Spinal cord (tissue), 10 donors: ENCODE data around the gene RPS26. TPM values are rescaled to one million over a fixed set of nuclear protein-coding genes. Genes with fewer than 3 reads are reported as not detected.
"Not testable (repeated sequence)": the region's sequence is repeated elsewhere in the genome, so short reads cannot be mapped to it uniquely, and the experiment has no call there.

Source experiments
- DNase-seq, 6 donors: peaks; one replicate each; pipeline versions ENCODE4 v3.0.0 to v3.0.0-alpha.2; 2013 to 2015; ENCODE audit warnings: low spot score in 6 of 6, low read depth in 4 of 6
- H3K27ac ChIP-seq: one replicate; pipeline ENCODE4 v1.5.1; 2013; ENCODE audit warnings: low read depth, low read length, control low read depth
- H3K27me3 ChIP-seq: one replicate; pipeline ENCODE4 v1.6.1; 2013; ENCODE audit warnings: low read length; ENCODE audit not compliant: control insufficient read depth, insufficient read depth
- H3K36me3 ChIP-seq: one replicate; pipeline ENCODE4 v1.6.1; 2013; ENCODE audit warnings: low read length; ENCODE audit not compliant: control insufficient read depth, insufficient read depth
- H3K4me1 ChIP-seq: one replicate; pipeline ENCODE4 v1.6.1; 2013; ENCODE audit warnings: low read length; ENCODE audit not compliant: control insufficient read depth, insufficient read depth
- H3K4me3 ChIP-seq: one replicate; pipeline ENCODE4 v1.5.1; 2013; ENCODE audit warnings: low read depth, low read length, control low read depth
- H3K9me3 ChIP-seq: one replicate; pipeline ENCODE4 v1.6.1; 2013; ENCODE audit warnings: low read length; ENCODE audit not compliant: control insufficient read depth, insufficient read depth
- WGBS: methylation state at CpG from one replicate; pipeline ENCODE4 v1.1.5; 2013; ENCODE audit warnings: missing lambda C conversion rate; ENCODE audit not compliant: insufficient coverage; 5-methylcytosine and 5-hydroxymethylcytosine counted together
- polyA plus RNA-seq, 2 donors: library from polyadenylated mRNA; unstranded; fragments of 120-200 nt; gene quantifications; one replicate each; pipeline ENCODE4 v1.2.1, GENCODE V29; 2013; ENCODE audit not compliant: insufficient read length in 2 of 2
- total RNA-seq, 2 donors: library from RNA; depleted of rRNA in 1 of 2; stranded (reverse); fragments of 120-200 nt in 1 of 2; fragments of >200 nt in 1 of 2; gene quantifications; one replicate each; pipeline versions ENCODE4 v1.2.3 to v1.2.4, GENCODE V29; 2013 to 2014
- donor health status: healthy.

RPS26 gene
- total and polyA plus RNA-seq, 4 donors: 97.6 to 270 (median 163) TPM

DNA sequence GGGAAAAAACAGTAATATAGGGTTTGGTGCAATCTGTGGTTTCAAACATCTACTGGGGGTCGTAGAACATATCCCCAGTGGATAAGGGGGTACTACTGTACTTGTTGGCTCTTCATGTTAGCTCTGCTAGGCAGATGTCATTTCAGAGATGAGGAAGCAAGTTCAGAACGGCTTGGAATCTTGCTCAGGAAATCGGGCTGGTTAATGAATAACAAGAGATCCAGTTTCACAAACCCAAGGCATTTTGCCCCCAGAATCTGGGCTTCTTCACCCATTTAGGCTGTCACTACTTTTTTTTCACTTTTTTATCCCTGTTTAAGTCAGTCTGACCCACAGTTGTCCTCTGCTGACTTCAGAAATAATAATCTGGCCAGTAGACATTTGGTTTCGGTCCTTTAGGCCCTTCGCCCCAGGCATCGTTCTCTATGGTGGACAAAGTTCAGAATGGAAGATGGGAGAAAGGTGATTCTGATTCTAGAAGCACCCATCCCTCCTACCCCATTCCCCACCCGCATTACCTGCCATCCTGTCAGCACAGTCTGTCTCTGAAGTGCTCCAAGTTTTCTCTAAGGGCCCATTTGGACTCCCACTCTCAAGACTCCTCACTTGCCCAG lies 40.1 kb upstream of the RPS26 start:
- no peak for DNase-seq
- Histone ChIP-seq H3K9me3 (no peaks in the 10 kb centered on the region), H3K4me3 (no peak overlapping the region), H3K4me1 (peaks cover 12% of the 10 kb centered on the region), H3K27me3 (no peaks in the 10 kb centered on the region), H3K27ac (no peak overlapping the region), H3K36me3 (peaks cover 51% of the 10 kb centered on the region)
- WGBS: 86% methylated on average over 5 of the region's 7 CpGs

DNA sequence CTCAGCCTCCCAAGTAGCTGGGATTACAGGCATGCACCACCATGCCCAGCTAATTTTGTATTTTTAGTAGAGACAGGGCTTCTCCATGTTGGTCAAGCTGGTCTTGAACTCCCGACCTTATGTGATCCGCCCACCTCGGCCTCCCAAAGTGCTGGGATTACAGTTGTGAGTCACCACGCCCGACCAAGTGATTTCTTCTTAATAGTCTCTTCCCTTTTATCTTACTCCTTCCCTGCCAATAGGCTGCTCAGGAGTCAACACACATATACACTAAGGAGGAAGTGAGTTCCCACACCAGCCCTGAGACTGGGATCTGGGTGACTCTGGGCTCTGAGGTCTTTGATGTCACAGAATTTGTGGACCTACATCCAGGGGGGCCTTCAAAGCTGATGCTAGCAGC lies 38.3 kb upstream of the RPS26 start:
- not testable (repeated sequence) for H3K27me3 ChIP-seq, H3K9me3 ChIP-seq, DNase-seq, H3K27ac ChIP-seq, H3K4me3 ChIP-seq
- 92% methylated on average over 5 of the region's 5 CpGs for WGBS
- peaks cover 51% of the 10 kb centered on the region for H3K36me3 ChIP-seq
- peaks cover 18% of the 10 kb centered on the region for H3K4me1 ChIP-seq

DNA sequence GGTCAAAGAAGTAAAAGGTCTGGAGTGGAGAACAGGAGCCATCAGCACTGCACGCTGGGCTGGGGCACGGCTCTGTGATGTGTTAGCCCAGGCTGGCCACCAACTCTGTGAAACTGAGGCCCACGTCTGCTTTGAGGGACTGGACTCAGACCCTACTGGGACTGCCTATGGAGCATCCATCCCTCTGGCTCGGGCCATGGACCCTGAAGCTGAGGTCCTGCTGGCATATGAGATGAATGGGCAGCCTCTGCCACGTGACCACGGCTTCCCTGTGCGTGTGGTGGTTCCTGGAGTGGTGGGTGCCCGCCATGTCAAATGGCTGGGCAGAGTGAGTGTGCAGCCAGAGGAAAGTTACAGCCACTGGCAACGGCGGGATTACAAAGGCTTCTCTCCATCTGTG lies 37.5 kb upstream of the RPS26 start:
- no peak overlapping the region for H3K27ac ChIP-seq
- H3K4me1 ChIP-seq: peaks cover 15% of the 10 kb centered on the region
- WGBS: 95% methylated on average over 10 of the region's 10 CpGs
- H3K9me3 ChIP-seq: no peaks in the 10 kb centered on the region
- no peak for DNase-seq
- peaks cover 46% of the 10 kb centered on the region for H3K36me3 ChIP-seq
- no peaks in the 10 kb centered on the region for H3K27me3 ChIP-seq
- H3K4me3 ChIP-seq: no peak overlapping the region

DNA sequence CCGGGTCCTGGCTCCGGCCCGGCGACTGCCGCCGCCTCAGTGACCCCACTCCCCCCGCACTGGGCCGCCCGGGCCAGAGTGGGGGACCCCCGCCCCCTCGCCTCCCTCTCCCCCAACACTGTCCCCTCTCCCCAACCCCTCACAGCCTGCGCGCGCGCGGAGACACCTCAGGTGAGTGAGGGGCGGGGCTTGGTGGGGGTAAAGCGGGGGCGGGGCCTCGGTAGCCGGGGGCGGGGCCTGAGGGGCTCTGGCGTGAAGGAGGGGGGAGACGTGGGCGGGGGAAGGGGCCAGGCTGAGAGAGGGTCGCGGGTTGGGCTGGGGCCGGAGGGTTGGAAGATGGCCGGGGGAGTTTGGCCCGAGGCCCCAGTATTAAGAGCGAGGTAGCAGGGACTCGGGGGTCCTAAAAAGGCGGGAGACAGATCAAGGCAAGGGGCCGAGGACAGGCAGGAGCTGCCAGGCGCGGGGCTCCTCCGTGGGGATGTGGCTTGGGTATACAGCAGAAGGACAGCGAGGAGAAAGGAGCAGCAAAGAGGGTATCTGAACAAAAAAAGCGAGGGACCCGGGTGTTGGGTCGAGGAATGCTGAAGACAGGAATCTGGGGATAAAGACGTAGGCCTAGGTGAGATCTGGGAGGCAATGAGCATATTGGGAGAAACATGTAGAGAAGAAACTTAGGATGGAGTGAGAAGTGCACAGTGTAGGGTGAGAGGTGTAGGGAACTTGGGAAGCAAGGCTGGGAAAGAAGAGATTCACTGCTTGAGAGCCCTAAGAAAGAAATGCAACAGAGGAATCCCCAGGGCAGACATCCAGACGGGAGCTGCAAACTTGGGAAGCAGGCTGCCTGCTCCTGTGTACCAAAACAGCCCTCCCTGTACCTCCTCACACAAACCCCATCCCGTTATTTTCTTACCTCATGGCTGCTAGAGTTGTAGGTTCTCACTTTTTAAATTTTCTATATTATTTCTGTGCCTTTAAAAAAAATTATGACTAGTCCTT lies 33.9 kb upstream of the RPS26 start:
- peaks cover 25% of the 10 kb centered on the region for H3K36me3 ChIP-seq
- peak in 4 of 6 donors; percentile 33 to 94 (median 72) for DNase-seq
- peak overlapping the region; percentile 87 for H3K27ac ChIP-seq
- peak overlapping the region; percentile 66 for H3K4me3 ChIP-seq
- H3K4me1 ChIP-seq: peaks cover 15% of the 10 kb centered on the region
- WGBS: under 1% methylated on average over 28 of the region's 44 CpGs
- no peaks in the 10 kb centered on the region for H3K27me3 ChIP-seq
- H3K9me3 ChIP-seq: no peaks in the 10 kb centered on the region

DNA sequence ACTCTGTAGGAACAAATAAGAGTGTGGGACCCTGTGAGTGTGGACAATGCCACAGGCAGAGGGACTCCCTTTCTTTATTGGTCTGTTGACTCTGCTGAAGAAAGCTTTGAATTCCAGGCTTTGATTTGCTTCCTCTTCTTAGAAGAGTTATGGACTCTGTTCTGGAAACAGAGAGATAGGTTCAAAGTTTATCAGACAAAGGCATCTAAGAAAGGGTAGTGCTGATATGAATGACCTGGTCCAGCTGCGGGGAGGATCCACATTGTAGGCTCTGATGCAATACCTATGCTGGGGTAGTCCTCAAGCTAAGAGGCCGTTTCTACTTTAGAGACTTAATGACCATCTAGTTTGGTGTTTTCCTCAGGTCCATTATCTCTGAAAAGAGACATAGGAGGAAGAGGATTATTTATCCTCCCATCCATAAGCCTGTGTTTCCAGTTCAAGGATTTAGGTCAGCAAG lies 31.6 kb upstream of the RPS26 start:
- H3K4me1 ChIP-seq: peaks cover 18% of the 10 kb centered on the region
- no peak overlapping the region for H3K27ac ChIP-seq
- H3K9me3 ChIP-seq: no peaks in the 10 kb centered on the region
- WGBS: 57% methylated on average over 1 of the region's 2 CpGs
- no peak for DNase-seq
- no peak overlapping the region for H3K4me3 ChIP-seq
- peaks cover 9% of the 10 kb centered on the region for H3K36me3 ChIP-seq
- H3K27me3 ChIP-seq: no peaks in the 10 kb centered on the region

DNA sequence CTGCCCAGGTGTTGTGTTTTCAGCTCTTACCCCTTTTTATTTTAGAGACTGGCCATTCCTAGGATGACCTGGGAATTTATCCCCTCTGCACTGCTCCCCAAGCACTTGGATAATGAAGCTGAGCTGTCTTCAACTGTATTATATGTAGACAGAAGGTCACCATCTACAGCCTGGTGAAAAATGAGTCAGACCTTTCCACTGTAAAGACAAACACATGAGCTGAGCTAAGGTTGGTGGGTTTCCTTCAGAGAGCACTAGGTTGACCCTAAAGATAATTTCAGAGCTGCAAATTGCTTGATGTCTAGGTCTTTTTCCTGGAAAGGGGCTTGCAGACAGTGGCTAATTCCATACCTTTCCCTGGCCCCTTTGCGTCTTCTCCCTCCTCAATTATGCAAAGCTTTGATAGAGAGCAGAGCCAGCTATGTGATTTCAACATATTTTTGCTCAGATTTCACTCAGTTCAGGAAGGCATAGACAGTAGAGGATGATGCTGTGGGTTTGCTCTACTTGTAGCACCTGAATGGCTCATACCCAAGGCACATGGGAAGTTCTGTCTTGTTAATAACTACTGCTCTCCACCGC lies 30.1 kb upstream of the RPS26 start:
- DNase-seq: no peak
- peaks cover 10% of the 10 kb centered on the region for H3K36me3 ChIP-seq
- peaks cover 18% of the 10 kb centered on the region for H3K4me1 ChIP-seq
- no peaks in the 10 kb centered on the region for H3K9me3 ChIP-seq
- no peak overlapping the region for H3K4me3 ChIP-seq
- no CpG with 5 or more reads among the region's 2 CpGs for WGBS
- H3K27ac ChIP-seq: no peak overlapping the region
- H3K27me3 ChIP-seq: no peaks in the 10 kb centered on the region

DNA sequence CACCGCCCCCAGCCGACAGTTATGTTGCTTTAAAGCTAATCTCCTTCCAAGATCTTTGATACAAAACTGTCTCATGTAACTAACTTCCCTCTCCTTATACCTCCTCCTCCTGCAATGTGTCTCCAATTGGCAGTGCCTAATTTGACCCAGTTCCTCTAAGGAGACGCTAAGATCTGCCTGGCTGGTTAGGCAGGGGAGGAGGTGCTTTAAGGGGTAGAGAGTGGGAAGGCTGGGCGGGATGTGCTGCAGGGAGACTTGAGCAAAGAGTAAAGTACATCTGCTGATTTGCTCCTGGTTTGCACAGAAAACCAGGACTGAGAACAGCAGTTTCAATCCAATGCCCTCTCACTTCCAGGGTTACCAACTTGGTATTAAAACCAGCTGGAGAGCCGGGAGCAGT lies 28.2 kb upstream of the RPS26 start:
- Histone ChIP-seq H3K4me1 (peaks cover 4% of the 10 kb centered on the region), H3K36me3 (peaks cover 10% of the 10 kb centered on the region), H3K27ac (no peak overlapping the region), H3K4me3 (no peak overlapping the region), H3K9me3 (no peaks in the 10 kb centered on the region), H3K27me3 (no peaks in the 10 kb centered on the region)
- WGBS: 91% methylated on average over 5 of the region's 5 CpGs
- DNase-seq: no peak

DNA sequence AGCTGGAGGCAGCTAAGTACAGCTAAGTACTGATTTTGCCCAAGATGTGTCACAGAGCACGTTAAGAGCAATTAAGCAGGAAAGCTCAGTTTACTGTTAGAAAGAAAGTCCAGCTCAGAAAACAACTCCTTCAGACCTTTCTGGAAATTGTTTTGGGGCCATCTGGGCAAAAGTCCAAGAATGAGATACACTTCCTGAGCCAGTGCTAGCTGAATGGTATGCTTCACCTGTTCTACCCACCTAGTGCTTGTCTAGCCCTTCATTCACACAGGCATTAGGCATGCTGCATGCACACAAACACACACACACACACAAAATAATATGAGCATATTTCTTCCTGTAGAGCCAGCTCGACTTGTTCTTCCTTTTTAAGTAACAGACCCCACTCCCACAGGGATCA lies 27.5 kb upstream of the RPS26 start:
- no peak overlapping the region for H3K4me3 ChIP-seq
- WGBS: 17% methylated on average over 1 of the region's 2 CpGs
- DNase-seq: no peak
- H3K36me3 ChIP-seq: peaks cover 14% of the 10 kb centered on the region
- H3K27me3 ChIP-seq: no peaks in the 10 kb centered on the region
- no peaks in the 10 kb centered on the region for H3K9me3 ChIP-seq
- H3K4me1 ChIP-seq: peaks cover 3% of the 10 kb centered on the region
- H3K27ac ChIP-seq: no peak overlapping the region

DNA sequence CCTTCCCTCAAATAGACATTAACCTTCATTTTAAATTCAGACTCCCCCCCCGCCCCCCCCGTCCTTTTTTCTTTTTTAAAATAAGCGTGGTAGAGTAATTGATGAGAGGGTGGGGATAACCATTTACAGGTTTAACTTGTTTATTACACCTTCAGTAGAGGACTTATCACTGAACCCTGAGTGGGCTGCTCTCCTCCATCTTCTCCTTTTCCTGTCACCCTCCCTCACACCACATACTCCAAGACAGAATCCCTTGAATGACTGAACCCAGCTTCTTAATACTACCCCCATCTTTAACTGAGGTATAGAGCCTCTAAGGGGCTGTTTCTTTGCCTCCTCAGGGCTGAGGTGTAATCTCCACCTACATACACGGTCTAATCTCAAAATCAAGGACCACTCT lies 24.5 kb upstream of the RPS26 start:
- Histone ChIP-seq H3K4me1 (peaks cover 27% of the 10 kb centered on the region), H3K27ac (no peak overlapping the region), H3K4me3 (no peak overlapping the region), H3K9me3 (no peaks in the 10 kb centered on the region), H3K36me3 (peaks cover 15% of the 10 kb centered on the region), H3K27me3 (no peaks in the 10 kb centered on the region)
- WGBS: no CpG with 5 or more reads among the region's 4 CpGs
- DNase-seq: no peak
